ENCODE data around the gene ARHGEF17.

GRCh38 chr11:73375830-73376159 is 67.7 kb downstream of the ARHGEF17 start:
- TF ChIP-seq, protein P1, sequence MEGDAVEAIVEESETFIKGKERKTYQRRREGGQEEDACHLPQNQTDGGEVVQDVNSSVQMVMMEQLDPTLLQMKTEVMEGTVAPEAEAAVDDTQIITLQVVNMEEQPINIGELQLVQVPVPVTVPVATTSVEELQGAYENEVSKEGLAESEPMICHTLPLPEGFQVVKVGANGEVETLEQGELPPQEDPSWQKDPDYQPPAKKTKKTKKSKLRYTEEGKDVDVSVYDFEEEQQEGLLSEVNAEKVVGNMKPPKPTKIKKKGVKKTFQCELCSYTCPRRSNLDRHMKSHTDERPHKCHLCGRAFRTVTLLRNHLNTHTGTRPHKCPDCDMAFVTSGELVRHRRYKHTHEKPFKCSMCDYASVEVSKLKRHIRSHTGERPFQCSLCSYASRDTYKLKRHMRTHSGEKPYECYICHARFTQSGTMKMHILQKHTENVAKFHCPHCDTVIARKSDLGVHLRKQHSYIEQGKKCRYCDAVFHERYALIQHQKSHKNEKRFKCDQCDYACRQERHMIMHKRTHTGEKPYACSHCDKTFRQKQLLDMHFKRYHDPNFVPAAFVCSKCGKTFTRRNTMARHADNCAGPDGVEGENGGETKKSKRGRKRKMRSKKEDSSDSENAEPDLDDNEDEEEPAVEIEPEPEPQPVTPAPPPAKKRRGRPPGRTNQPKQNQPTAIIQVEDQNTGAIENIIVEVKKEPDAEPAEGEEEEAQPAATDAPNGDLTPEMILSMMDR (IDR thresholded peaks at IDR 0.05; ENCODE audit: low read depth, low read length, poor library complexity, severe bottlenecking): no peak
- no peak for TF ChIP-seq EZH2phosphoT487 (IDR thresholded peaks at IDR 0.05; ENCODE audit: borderline replicate concordance, low read length)
